ENCODE measurements around the gene CAMSAP2. TPM values are rescaled to one million over a fixed set of nuclear protein-coding genes. Genes with fewer than 3 reads are reported as not detected.
A peak's percentile ranks its signal among the peaks of the same experiment; 100 is the strongest.

Gene CAMSAP2
- total and polyA plus RNA-seq, 10 of the 15 experiments (the other 5 are each of a cell fraction or from before 2014, with no cell fraction given): 3.9 to 19.8 (median 8.0) TPM

- TF ChIP-seq HSF1 (IDR thresholded peaks at IDR 0.05; ENCODE audit: low read depth, low read length): no peak
- no peak for TF ChIP-seq CREM (IDR thresholded peaks at IDR 0.05; ENCODE audit: low read depth)
- no peak for TF ChIP-seq NKRF (conservative IDR thresholded peaks at IDR 0.05)
- no peak for TF ChIP-seq TBL1XR1 (IDR thresholded peaks at IDR 0.05; ENCODE audit: low read depth, low read length)
- no peak for TF ChIP-seq CTCF (IDR thresholded peaks at IDR 0.05 in 2 of 3, conservative IDR thresholded peaks at IDR 0.05 in 1 of 3; ENCODE audit: control insufficient read depth in 2 of 3, extremely low read depth in 1 of 3, insufficient read depth in 1 of 3, low read depth in 3 of 3, low read length in 3 of 3)
- TF ChIP-seq SPI1 (IDR thresholded peaks at IDR 0.05; ENCODE audit: borderline replicate concordance, insufficient read depth, low read depth, low read length): no peak
- no peak for TF ChIP-seq ASH2L (IDR thresholded peaks at IDR 0.05; ENCODE audit: borderline replicate concordance, low read depth)
- TF ChIP-seq SIN3A (IDR thresholded peaks at IDR 0.05; ENCODE audit: low read depth, low read length): no peak
- no peak for TF ChIP-seq CHD4 (IDR thresholded peaks at IDR 0.05)
- TF ChIP-seq LARP7 (IDR thresholded peaks at IDR 0.05): 0 out of 2 replicates have a peak, but pooled peaks have one; percentile 51
- no peak for TF ChIP-seq SRF (IDR thresholded peaks at IDR 0.05; ENCODE audit: low read depth in 2 of 2, low read length in 2 of 2)
- TF ChIP-seq TAF1 (IDR thresholded peaks at IDR 0.05; ENCODE audit: borderline replicate concordance, low read depth, low read length): no peak
- TF ChIP-seq ZBTB4 (CRISPR knock-in tag; IDR thresholded peaks at IDR 0.05): peak; percentile 90; the same call in 1 of the 2 replicates
- TF ChIP-seq DPF2 (IDR thresholded peaks at IDR 0.05): 0 out of 2 replicates have a peak, but pooled peaks have one; percentile 16
- no peak for TF ChIP-seq HDAC6 (IDR thresholded peaks at IDR 0.05; ENCODE audit: unreplicated experiment)
- TF ChIP-seq MEF2B (IDR thresholded peaks at IDR 0.05; ENCODE audit: partially characterized antibody, poor library complexity, severe bottlenecking): peak; percentile 60
Measured at GRCh38 chr1:200886594-200886993, 147.9 kb downstream of the CAMSAP2 start (continued).

All from GM12878 (cell line).